Heart right ventricle (tissue), 16 donors: Measurements from ENCODE around the gene TTLL4. TPM values are rescaled to one million over a fixed set of nuclear protein-coding genes. Genes with fewer than 3 reads are reported as not detected.
"Not testable (repeated sequence)": the region's sequence is repeated elsewhere in the genome, so short reads cannot be mapped to it uniquely, and the experiment has no call there.

Source experiments
- ATAC-seq, 8 donors: fragments of 200-7000 bp; cut with Tn5 transposase; one replicate each; pipeline ENCODE4 v1.9.1; 2020; ENCODE audit warnings: mild to moderate bottlenecking in 8 of 8, moderate library complexity in 8 of 8, moderate number of reproducible peaks in 1 of 8
- DNase-seq, 2 donors: peaks; one replicate each; pipeline ENCODE4 v3.0.0-alpha.2; 2020
- H3K27ac ChIP-seq, 10 donors: fragments of 200-600 bp; sonication (generic) in 2 of 10; one replicate each; pipeline versions ENCODE4 v1.5.0 to v1.8.0; 2020 to 2022; ENCODE audit warnings: mild to moderate bottlenecking in 3 of 10
- H3K27me3 ChIP-seq, 7 donors: fragments of 200-600 bp; one replicate each; pipeline ENCODE4 v1.8.0; 2021 to 2022; ENCODE audit warnings: mild to moderate bottlenecking in 2 of 7
- H3K36me3 ChIP-seq, 9 donors: fragments of 200-600 bp; sonication (generic) in 1 of 9; one replicate each; pipeline versions ENCODE4 v1.5.0 to v1.8.0; 2020 to 2022; ENCODE audit warnings: mild to moderate bottlenecking in 2 of 9
- H3K4me1 ChIP-seq, 9 donors: fragments of 200-600 bp; sonication (generic) in 1 of 9; one replicate each; pipeline versions ENCODE4 v1.5.0 to v1.8.0; 2020 to 2022; ENCODE audit warnings: mild to moderate bottlenecking in 4 of 9
- H3K4me3 ChIP-seq, 10 donors: fragments of 200-600 bp; sonication (generic) in 2 of 10; one replicate each; pipeline versions ENCODE4 v1.5.0 to v1.8.0; 2020 to 2022; ENCODE audit warnings: mild to moderate bottlenecking in 7 of 10, moderate library complexity in 2 of 10
- H3K9me3 ChIP-seq, 11 donors: fragments of 200-600 bp in 10 of 11; sonication (generic) in 2 of 11; one replicate each; pipeline versions ENCODE4 v1.5.0 to v1.8.0; 2013 to 2022; ENCODE audit warnings: mild to moderate bottlenecking in 2 of 11, control low read depth in 1 of 11, moderate library complexity in 1 of 11
- CTCF ChIP-seq, 9 donors: fragments of 200-600 bp; sonication (generic) in 2 of 9; IDR thresholded peaks; one replicate each; pipeline versions ENCODE4 v1.5.0 to v1.8.0; 2021 to 2022; ENCODE audit warnings: antibody characterized with exemption in 9 of 9, mild to moderate bottlenecking in 5 of 9, moderate library complexity in 1 of 9
- WGBS, 2 donors: extraction: QIAGEN DNeasy Blood & Tissue Kit; methylation state at CpG; one replicate each; pipeline ENCODE4 v1.1.7; 2013; ENCODE audit warnings: inconsistent platforms in 1 of 2; 5-methylcytosine and 5-hydroxymethylcytosine counted together
- intact Hi-C, 10 donors: fragments of 100-400 bp; cut with DNase I; formaldehyde crosslinking; loops; one replicate each; pipeline versions ENCODE4 v1.11.1 to v1.14.2; 2022
- polyA plus RNA-seq, 2 donors: library from polyadenylated mRNA; stranded (reverse); fragments of 200-250 nt; gene quantifications; one replicate each; pipeline ENCODE4 v1.2.3, GENCODE V29; 2013
- total RNA-seq, 10 donors: library from RNA; stranded (reverse); fragmentation: NEBNext Ultra II Directional in 3 of 10; extraction: Animal tissue kit (Norgen Biotek cat#: 25700) in 3 of 10; gene quantifications; one replicate each; pipeline versions ENCODE4 v1.2.1 to v1.2.4, GENCODE V29; 2021 to 2023
- donor health status: Arrhythmogenic right ventricular cardiomyopathy.
- donor health status: ischemic (EF 13 %, LVEDD 7.1; RV severe dilation, severe dysfunction).
- donor health status: healthy with polysubstance abuse.
- donor health status: DM: no; HTN: yes; CAD: no.
- donor health status: DM: no; HTN: no; CAD: no.
- donor health status: ischemic (EF 25% LVEDD 6.9; RV normal size, moderate dysfunction).
- donor health status: ischemic (EF 25% LVEDD 5.7; RV mildly dilated, moderate dysfunction).
- donor health status: healthy.
- donor health status: DM: yes; HTN: yes; CAD: no.
- donor health status: Ischemic cardiomyopathy.
- donor health status: ischemic (EF 35%, LVEDD 5.7; RV mildly dilated, moderate dysfunction).
- donor health status: nonischemic (EF 11% LVEDD 7.7; RV severe dilation, severe dysfunction).
- donor health status: DM: yes; HTN: yes; CAD: no.
- donor health status: PGD.
- donor health status: ischemic (EF 29% LVEDD 5.4; RV normal size, mild dysfunction).
- donor health status: nonischemic (EF 23%, LVEDD 6.1; RV moderate dilation, normal function).

TTLL4 gene
- total and polyA plus RNA-seq, 12 donors = 4.3 to 10.3 (median 6.6) TPM

GRCh38 chr2:218679119-218679518, 31.5 kb upstream of the TTLL4 start:
- Histone ChIP-seq H3K4me1 (peaks cover 0 to 10% (median 0%) of the 10 kb centered on the region in 9 donors), H3K36me3 (peaks cover 0 to 84% (median 6%) of the 10 kb centered on the region in 9 donors), H3K27me3 (no peaks in the 10 kb centered on the region), H3K27ac (peak overlapping the region in 1 of 10 donors; percentile 3), H3K4me3 (no peak overlapping the region), H3K9me3 (no peaks in the 10 kb centered on the region)
- intact Hi-C loops = no loop called here
- no peak for TF ChIP-seq CTCF (IDR thresholded peaks at IDR 0.05)
- ATAC-seq (peak in 2 of 8 donors; percentile 41 to 55), DNase-seq (no peak)
- WGBS, 2 donors = 51 to 61% methylated on average over 4 of the region's 4 CpGs

GRCh38 chr2:218680061-218680460, 30.6 kb upstream of the TTLL4 start:
- H3K9me3 ChIP-seq = no peaks in the 10 kb centered on the region
- peaks cover 0 to 10% (median 0%) of the 10 kb centered on the region in 9 donors for H3K4me1 ChIP-seq
- no peaks in the 10 kb centered on the region for H3K27me3 ChIP-seq
- no peak for TF ChIP-seq CTCF (IDR thresholded peaks at IDR 0.05)
- H3K27ac ChIP-seq = no peak overlapping the region
- no peak overlapping the region for H3K4me3 ChIP-seq
- WGBS, 2 donors = 75 to 89% methylated on average over 3 of the region's 3 CpGs
- peaks cover 0 to 90% (median 6%) of the 10 kb centered on the region in 9 donors for H3K36me3 ChIP-seq
- intact Hi-C loops = no loop called here
- ATAC-seq (no peak), DNase-seq (no peak)

DNA sequence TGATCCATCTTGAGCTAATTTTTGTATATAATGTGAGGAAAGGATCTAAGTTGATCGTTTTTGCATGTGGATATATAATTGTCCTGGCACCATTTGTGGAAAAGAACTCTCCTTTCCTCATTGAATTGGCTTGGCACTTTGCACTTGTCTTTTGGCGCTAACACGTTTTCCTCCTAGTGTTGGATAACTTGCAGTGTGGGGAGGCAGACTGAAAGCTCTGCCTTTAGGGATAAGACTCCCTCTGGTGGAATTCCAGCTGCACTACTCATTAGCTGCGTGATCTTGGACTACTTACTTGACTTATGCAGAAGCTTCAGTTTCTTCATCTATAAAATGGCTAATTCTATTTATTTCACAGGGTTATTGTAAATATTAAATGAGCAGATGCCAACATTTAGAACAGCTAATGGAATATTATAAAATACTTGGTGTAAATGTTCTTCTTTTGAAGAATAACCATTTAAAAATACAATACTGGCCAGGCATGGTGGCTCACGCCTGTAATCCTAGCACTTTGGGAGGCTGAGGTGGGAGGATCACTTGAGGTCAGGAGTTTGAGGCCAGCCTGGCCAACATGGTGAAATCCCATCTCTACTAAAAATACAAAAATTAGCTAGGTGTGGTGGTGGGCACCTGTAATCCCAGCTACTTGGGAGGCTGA, 23.1 kb upstream of the TTLL4 start:
- H3K27ac ChIP-seq, H3K27me3 ChIP-seq, H3K9me3 ChIP-seq, H3K4me3 ChIP-seq, intact Hi-C loops: not testable (repeated sequence)
- H3K4me1 ChIP-seq = peaks cover 0 to 11% (median 4%) of the 10 kb centered on the region in 9 donors
- ATAC-seq (peak; percentile 64 to 94 (median 84)), DNase-seq (peak in 1 of 2 donors; percentile 55)
- 20 to 21% methylated on average over 5 of the region's 5 CpGs for WGBS, 2 donors
- H3K36me3 ChIP-seq = peaks cover 0 to 71% (median 32%) of the 10 kb centered on the region in 9 donors
- peak; percentile 64 to 88 (median 81) for TF ChIP-seq CTCF (IDR thresholded peaks at IDR 0.05)

DNA sequence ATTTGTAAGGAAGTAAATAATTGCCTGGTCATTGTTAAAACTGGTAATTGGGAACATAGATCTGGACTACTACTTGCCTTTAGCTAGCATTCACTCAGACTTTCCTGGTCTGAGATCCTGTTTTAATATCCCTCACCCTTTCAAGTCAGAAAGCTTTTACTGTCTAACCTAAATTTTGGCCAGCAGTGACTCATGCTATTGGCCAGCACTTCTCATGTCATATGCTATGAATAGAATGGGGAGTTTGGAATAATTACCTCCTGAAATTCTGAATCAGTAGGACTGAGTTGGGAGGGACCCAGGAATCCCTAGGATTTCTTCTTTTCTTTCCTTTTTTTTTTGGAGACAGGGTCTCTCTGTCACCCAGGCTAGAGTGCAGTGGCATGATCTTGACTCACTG, 19.4 kb upstream of the TTLL4 start:
- Histone ChIP-seq H3K4me3 (no peak overlapping the region), H3K9me3 (no peaks in the 10 kb centered on the region), H3K27me3 (no peaks in the 10 kb centered on the region), H3K4me1 (peaks cover 0 to 11% (median 4%) of the 10 kb centered on the region in 9 donors), H3K36me3 (peaks cover 0 to 75% (median 39%) of the 10 kb centered on the region in 9 donors), H3K27ac (no peak overlapping the region)
- ATAC-seq (peak in 3 of 8 donors; percentile 40 to 61 (median 48)), DNase-seq (no peak)
- TF ChIP-seq CTCF (IDR thresholded peaks at IDR 0.05) = no peak
- intact Hi-C loops = no loop called here
